ENCODE results near the gene KLHL26. TPM values are rescaled to one million over a fixed set of nuclear protein-coding genes. Genes with fewer than 3 reads are reported as not detected.

The KLHL26 gene
- total and polyA plus RNA-seq, 9 of the 15 experiments (the other 6 are each of a cell fraction or from before 2014, with no cell fraction given), result 0.13 to 13.3 (median 1.4) TPM

DNA sequence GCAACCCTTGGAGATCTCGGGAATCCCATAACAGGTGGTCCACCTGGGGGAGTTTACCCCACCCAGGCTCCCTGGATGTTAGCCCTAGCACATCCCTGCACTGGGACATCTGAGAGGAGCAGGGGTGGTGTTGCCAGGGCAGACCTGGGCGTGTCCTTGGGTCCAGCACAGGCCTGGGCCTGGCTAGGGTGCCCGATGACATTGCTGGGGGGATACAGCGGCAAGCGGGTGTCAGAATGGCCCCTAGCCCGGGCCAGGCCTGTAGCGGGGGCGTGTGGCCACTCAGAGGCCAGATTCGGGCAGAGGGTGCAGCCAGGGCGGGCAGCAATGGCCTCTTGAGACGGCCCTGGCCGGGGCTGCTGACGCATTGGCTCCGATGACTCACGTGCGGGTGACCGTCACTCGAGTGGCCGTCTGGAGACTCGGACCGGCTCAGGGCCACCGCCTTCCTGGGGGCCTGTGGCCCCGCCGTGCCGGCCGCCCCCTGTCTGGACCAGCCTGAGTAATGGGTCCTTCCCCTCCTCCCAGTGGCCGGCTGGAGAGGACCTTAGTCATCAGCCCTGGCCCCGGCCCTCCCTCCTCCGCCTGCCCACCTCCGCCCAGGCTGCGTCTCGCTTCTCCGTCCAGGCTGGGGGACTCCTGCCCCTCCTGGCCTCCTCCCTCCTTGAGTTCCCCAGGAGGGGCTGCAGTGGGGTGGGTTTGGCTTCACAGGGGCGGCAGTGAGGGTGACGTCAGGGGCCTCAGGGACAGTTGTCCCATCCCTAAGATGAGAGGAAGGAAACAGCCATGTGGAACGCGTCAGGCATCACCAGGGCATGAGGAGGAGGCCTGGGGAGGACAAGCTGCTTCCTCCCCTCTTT is 23.5 kb downstream of the KLHL26 start (continued):
- peak; percentile 97 for TF ChIP-seq FOSL1 (tag; conservative IDR thresholded peaks at IDR 0.05)
- peak; percentile 68; the same call in 1 of the 2 replicates for TF ChIP-seq SMAD4 (CRISPR knock-in tag; conservative IDR thresholded peaks at IDR 0.05)
- TF ChIP-seq SMAD1 (IDR thresholded peaks at IDR 0.05; ENCODE audit: low read depth, low read length, partially characterized antibody), result no peak
- TF ChIP-seq, protein P1, sequence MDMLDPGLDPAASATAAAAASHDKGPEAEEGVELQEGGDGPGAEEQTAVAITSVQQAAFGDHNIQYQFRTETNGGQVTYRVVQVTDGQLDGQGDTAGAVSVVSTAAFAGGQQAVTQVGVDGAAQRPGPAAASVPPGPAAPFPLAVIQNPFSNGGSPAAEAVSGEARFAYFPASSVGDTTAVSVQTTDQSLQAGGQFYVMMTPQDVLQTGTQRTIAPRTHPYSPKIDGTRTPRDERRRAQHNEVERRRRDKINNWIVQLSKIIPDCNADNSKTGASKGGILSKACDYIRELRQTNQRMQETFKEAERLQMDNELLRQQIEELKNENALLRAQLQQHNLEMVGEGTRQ (CRISPR knock-in tag; IDR thresholded peaks at IDR 0.05), result peak; percentile 62
- TF ChIP-seq ZNF23 (CRISPR knock-in tag; IDR thresholded peaks at IDR 0.05), result no peak
- peak; percentile 32; the same call in 1 of the 2 replicates for TF ChIP-seq DPF2 (IDR thresholded peaks at IDR 0.05)
- TF ChIP-seq, protein P2, sequence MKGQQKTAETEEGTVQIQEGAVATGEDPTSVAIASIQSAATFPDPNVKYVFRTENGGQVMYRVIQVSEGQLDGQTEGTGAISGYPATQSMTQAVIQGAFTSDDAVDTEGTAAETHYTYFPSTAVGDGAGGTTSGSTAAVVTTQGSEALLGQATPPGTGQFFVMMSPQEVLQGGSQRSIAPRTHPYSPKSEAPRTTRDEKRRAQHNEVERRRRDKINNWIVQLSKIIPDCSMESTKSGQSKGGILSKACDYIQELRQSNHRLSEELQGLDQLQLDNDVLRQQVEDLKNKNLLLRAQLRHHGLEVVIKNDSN (CRISPR knock-in tag; IDR thresholded peaks at IDR 0.05), result peak; percentile 80
- TF ChIP-seq ZNF175 (CRISPR knock-in tag; IDR thresholded peaks at IDR 0.05; ENCODE audit: low read depth), result 0 out of 2 replicates have a peak, but pooled peaks have one; percentile 33
- peak; percentile 94 for TF ChIP-seq BHLHE40 (IDR thresholded peaks at IDR 0.05; ENCODE audit: low read length)
- peak; percentile 65 for TF ChIP-seq MEIS2 (IDR thresholded peaks at IDR 0.05; ENCODE audit: partially characterized antibody)
- no peak for TF ChIP-seq ZNF551 (CRISPR knock-in tag; IDR thresholded peaks at IDR 0.05)
- TF ChIP-seq ZBTB7A (IDR thresholded peaks at IDR 0.05; ENCODE audit: borderline replicate concordance, control insufficient read depth, low read depth, low read length), result peak; percentile 49; the same call in 1 of the 2 replicates
- no peak for TF ChIP-seq ZNF77 (CRISPR knock-in tag; IDR thresholded peaks at IDR 0.05)
- TF ChIP-seq JUN (IDR thresholded peaks at IDR 0.05; ENCODE audit: borderline replicate concordance, low read depth, low read length), result peak; percentile 80
- no peak for TF ChIP-seq JUN (CRISPR knock-in tag; IDR thresholded peaks at IDR 0.05; ENCODE audit: borderline replicate concordance)
- no peak for TF ChIP-seq SMARCB1 (IDR thresholded peaks at IDR 0.05; ENCODE audit: insufficient read length, low read depth)
- TF ChIP-seq ZNF778 (CRISPR knock-in tag; IDR thresholded peaks at IDR 0.05), result no peak
- no peak for TF ChIP-seq HNRNPLL (IDR thresholded peaks at IDR 0.05; ENCODE audit: low read depth, low read length, poor library complexity, severe bottlenecking)
- TF ChIP-seq, protein P3, sequence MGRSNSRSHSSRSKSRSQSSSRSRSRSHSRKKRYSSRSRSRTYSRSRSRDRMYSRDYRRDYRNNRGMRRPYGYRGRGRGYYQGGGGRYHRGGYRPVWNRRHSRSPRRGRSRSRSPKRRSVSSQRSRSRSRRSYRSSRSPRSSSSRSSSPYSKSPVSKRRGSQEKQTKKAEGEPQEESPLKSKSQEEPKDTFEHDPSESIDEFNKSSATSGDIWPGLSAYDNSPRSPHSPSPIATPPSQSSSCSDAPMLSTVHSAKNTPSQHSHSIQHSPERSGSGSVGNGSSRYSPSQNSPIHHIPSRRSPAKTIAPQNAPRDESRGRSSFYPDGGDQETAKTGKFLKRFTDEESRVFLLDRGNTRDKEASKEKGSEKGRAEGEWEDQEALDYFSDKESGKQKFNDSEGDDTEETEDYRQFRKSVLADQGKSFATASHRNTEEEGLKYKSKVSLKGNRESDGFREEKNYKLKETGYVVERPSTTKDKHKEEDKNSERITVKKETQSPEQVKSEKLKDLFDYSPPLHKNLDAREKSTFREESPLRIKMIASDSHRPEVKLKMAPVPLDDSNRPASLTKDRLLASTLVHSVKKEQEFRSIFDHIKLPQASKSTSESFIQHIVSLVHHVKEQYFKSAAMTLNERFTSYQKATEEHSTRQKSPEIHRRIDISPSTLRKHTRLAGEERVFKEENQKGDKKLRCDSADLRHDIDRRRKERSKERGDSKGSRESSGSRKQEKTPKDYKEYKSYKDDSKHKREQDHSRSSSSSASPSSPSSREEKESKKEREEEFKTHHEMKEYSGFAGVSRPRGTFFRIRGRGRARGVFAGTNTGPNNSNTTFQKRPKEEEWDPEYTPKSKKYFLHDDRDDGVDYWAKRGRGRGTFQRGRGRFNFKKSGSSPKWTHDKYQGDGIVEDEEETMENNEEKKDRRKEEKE (IDR thresholded peaks at IDR 0.05; ENCODE audit: borderline replicate concordance in 1 of 2, control insufficient read depth in 1 of 2, low read depth in 2 of 2, low read length in 1 of 2), result no peak
- no peak for TF ChIP-seq KLF16 (IDR thresholded peaks at IDR 0.05)
- TF ChIP-seq, protein P4, sequence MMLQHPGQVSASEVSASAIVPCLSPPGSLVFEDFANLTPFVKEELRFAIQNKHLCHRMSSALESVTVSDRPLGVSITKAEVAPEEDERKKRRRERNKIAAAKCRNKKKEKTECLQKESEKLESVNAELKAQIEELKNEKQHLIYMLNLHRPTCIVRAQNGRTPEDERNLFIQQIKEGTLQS (IDR thresholded peaks at IDR 0.05), result peak; percentile 91
- TF ChIP-seq, protein P4 (CRISPR knock-in tag; conservative IDR thresholded peaks at IDR 0.05), result no peak
